ENCODE data around the gene RPS4Y2.

RPS4Y2 gene

DNA sequence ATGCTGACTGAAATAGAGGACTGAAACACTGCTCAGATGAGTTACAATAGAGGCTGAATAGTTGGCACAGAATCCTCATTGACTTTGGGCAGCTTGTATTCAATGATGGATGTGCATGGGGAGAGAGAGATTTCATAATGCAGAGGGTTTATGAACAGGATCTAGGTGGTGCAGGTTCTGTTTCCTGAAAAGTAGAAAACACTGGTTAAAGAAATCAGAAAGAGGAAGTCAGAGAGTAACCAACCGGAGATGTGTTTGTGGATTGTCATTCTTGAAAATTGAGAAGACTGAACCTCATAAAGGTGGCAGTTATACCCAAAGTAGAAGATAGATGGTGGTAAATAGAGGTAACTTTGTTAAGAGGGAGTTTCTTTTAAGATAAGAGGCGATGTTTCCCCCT is 8.0 kb downstream of the RPS4Y2 start:
- no peaks in the 10 kb centered on the region for H3K4me1 ChIP-seq (ENCODE audit: control insufficient read depth in 2 of 2, insufficient read depth in 1 of 2, low read depth in 1 of 2, low read length in 2 of 2)
- H3K23ac ChIP-seq (ENCODE audit: low read depth, low read length, poor library complexity): no peak overlapping the region
- no peak overlapping the region for H3K27ac ChIP-seq (replicated peaks; ENCODE audit: low read length)
- peaks cover 0 to 7% of the 10 kb centered on the region in 2 donors for H3K9me3 ChIP-seq (replicated peaks in 1 of 2; ENCODE audit: control insufficient read depth in 2 of 2, insufficient read depth in 1 of 2, low read depth in 1 of 2, low read length in 2 of 2)
- WGBS, 2 donors (ENCODE audit: extremely low coverage in 2 of 2, insufficient read length in 2 of 2, insufficient replicate concordance in 1 of 2): no CpG with 5 or more reads among the region's 2 CpGs
- H2BK120ac ChIP-seq (ENCODE audit: low read depth, low read length): no peak overlapping the region
- no peaks in the 10 kb centered on the region for H3K27me3 ChIP-seq (ENCODE audit: control insufficient read depth in 3 of 3, insufficient read depth in 3 of 3, low read depth in 1 of 3, low read length in 3 of 3)
- no peak overlapping the region for H2BK15ac ChIP-seq (ENCODE audit: low read length)
- H3K14ac ChIP-seq (ENCODE audit: low read length): no peak overlapping the region
- DNase-seq (ENCODE audit: low spot score): no peak
- H3K4ac ChIP-seq (ENCODE audit: low read length): no peak overlapping the region
- no peak overlapping the region for H4K91ac ChIP-seq (ENCODE audit: low read depth, low read length, poor library complexity)
- no peak overlapping the region for H3K4me2 ChIP-seq (ENCODE audit: insufficient read depth, low read length, poor library complexity, severe bottlenecking)
- no peak overlapping the region for H2AK5ac ChIP-seq (ENCODE audit: low read depth, low read length)
- H2BK12ac ChIP-seq (ENCODE audit: low read length): no peak overlapping the region
- H3K79me1 ChIP-seq (ENCODE audit: low read depth, low read length): no peaks in the 10 kb centered on the region
- H3K36me3 ChIP-seq (replicated peaks in 1 of 2; ENCODE audit: control insufficient read depth in 2 of 2, insufficient read depth in 2 of 2, low read length in 2 of 2): no peaks in the 10 kb centered on the region
- H2BK5ac ChIP-seq (ENCODE audit: low read length): no peak overlapping the region
- H3K18ac ChIP-seq (ENCODE audit: low read length): no peak overlapping the region
- H3K4me3 ChIP-seq (ENCODE audit: low read length in 2 of 2): no peak overlapping the region
- H2AFZ ChIP-seq (ENCODE audit: low read length): no peak overlapping the region
- no peak overlapping the region for H3K9ac ChIP-seq (ENCODE audit: low read depth, low read length, poor library complexity)
- H4K8ac ChIP-seq (ENCODE audit: low read depth, low read length): no peak overlapping the region

DNA sequence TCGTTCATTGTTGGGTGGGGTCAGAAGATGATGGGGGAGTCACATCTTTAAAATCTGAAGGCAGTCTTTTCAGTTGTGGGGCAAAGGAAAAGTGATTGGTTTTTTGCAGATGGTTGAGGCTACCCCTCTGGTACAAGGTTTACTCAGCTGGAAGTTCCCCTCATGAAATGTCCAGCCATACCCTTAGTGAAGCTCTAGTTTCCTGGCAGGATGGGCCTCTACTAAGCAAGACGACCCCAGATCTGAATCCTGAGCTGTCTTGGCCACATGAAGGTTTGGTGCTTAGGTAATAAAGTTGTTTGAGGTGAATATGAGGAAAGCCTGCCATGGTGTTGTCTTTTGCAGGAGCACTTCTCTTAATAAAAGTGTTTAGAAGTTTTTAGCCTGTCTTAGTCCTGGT is 9.2 kb downstream of the RPS4Y2 start:
- no peak overlapping the region for H2BK5ac ChIP-seq (ENCODE audit: low read length)
- WGBS, 2 donors (ENCODE audit: extremely low coverage in 2 of 2, insufficient read length in 2 of 2, insufficient replicate concordance in 1 of 2): no CpG with 5 or more reads among the region's 2 CpGs
- H3K27ac ChIP-seq (replicated peaks; ENCODE audit: low read length): no peak overlapping the region
- H3K79me1 ChIP-seq (ENCODE audit: low read depth, low read length): no peaks in the 10 kb centered on the region
- no peak overlapping the region for H3K9ac ChIP-seq (ENCODE audit: low read depth, low read length, poor library complexity)
- H3K14ac ChIP-seq (ENCODE audit: low read length): no peak overlapping the region
- DNase-seq (ENCODE audit: low spot score): no peak
- no peak overlapping the region for H2AK5ac ChIP-seq (ENCODE audit: low read depth, low read length)
- no peak overlapping the region for H2BK15ac ChIP-seq (ENCODE audit: low read length)
- no peak overlapping the region for H3K18ac ChIP-seq (ENCODE audit: low read length)
- no peak overlapping the region for H4K8ac ChIP-seq (ENCODE audit: low read depth, low read length)
- no peak overlapping the region for H2BK120ac ChIP-seq (ENCODE audit: low read depth, low read length)
- H3K36me3 ChIP-seq (replicated peaks in 1 of 2; ENCODE audit: control insufficient read depth in 2 of 2, insufficient read depth in 2 of 2, low read length in 2 of 2): no peaks in the 10 kb centered on the region
- no peaks in the 10 kb centered on the region for H3K4me1 ChIP-seq (ENCODE audit: control insufficient read depth in 2 of 2, insufficient read depth in 1 of 2, low read depth in 1 of 2, low read length in 2 of 2)
- no peak overlapping the region for H3K4me2 ChIP-seq (ENCODE audit: insufficient read depth, low read length, poor library complexity, severe bottlenecking)
- no peak overlapping the region for H3K4ac ChIP-seq (ENCODE audit: low read length)
- H2AFZ ChIP-seq (ENCODE audit: low read length): no peak overlapping the region
- no peak overlapping the region for H3K23ac ChIP-seq (ENCODE audit: low read depth, low read length, poor library complexity)
- peaks cover 0 to 10% of the 10 kb centered on the region in 2 donors for H3K9me3 ChIP-seq (replicated peaks in 1 of 2; ENCODE audit: control insufficient read depth in 2 of 2, insufficient read depth in 1 of 2, low read depth in 1 of 2, low read length in 2 of 2)
- no peaks in the 10 kb centered on the region for H3K27me3 ChIP-seq (ENCODE audit: control insufficient read depth in 3 of 3, insufficient read depth in 3 of 3, low read depth in 1 of 3, low read length in 3 of 3)
- H4K91ac ChIP-seq (ENCODE audit: low read depth, low read length, poor library complexity): no peak overlapping the region
- H2BK12ac ChIP-seq (ENCODE audit: low read length): no peak overlapping the region
- no peak overlapping the region for H3K4me3 ChIP-seq (ENCODE audit: low read length in 2 of 2)

DNA sequence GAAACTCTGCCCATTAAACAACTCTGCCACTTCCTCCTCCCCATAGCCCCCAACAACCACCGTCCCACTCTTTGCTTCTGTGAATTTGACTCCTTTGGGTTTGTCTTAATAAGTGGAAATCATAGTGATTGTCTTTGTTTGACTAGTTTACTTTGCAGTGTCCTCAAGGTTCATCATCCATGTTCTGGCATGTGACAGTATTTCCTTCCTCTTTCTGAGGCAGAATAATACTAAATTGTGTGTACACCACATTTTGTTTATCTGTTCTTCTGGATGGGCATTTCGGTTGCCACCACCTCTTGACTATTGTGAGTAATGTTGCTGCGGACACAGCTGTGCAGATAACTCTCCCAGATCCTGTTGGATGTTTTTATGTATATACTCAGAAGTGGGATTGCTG is 14.8 kb downstream of the RPS4Y2 start:
- H3K79me1 ChIP-seq (ENCODE audit: low read depth, low read length): no peaks in the 10 kb centered on the region
- no peak overlapping the region for H2AK5ac ChIP-seq (ENCODE audit: low read depth, low read length)
- H3K27ac ChIP-seq (replicated peaks; ENCODE audit: low read length): no peak overlapping the region
- no CpG with 5 or more reads among the region's 3 CpGs for whole genome bisulfite sequencing, 2 donors (ENCODE audit: extremely low coverage in 2 of 2, insufficient read length in 2 of 2, insufficient replicate concordance in 1 of 2)
- H2AFZ ChIP-seq (ENCODE audit: low read length): no peak overlapping the region
- H3K18ac ChIP-seq (ENCODE audit: low read length): no peak overlapping the region
- H3K14ac ChIP-seq (ENCODE audit: low read length): no peak overlapping the region
- no peak overlapping the region for H3K4ac ChIP-seq (ENCODE audit: low read length)
- no peaks in the 10 kb centered on the region for H3K4me1 ChIP-seq (ENCODE audit: control insufficient read depth in 2 of 2, insufficient read depth in 1 of 2, low read depth in 1 of 2, low read length in 2 of 2)
- no peak overlapping the region for H2BK12ac ChIP-seq (ENCODE audit: low read length)
- H3K4me3 ChIP-seq (ENCODE audit: low read length in 2 of 2): no peak overlapping the region
- H3K36me3 ChIP-seq (replicated peaks in 1 of 2; ENCODE audit: control insufficient read depth in 2 of 2, insufficient read depth in 2 of 2, low read length in 2 of 2): no peaks in the 10 kb centered on the region
- H3K9me3 ChIP-seq (replicated peaks in 1 of 2; ENCODE audit: control insufficient read depth in 2 of 2, insufficient read depth in 1 of 2, low read depth in 1 of 2, low read length in 2 of 2): peaks cover 0 to 7% of the 10 kb centered on the region in 2 donors
- H3K4me2 ChIP-seq (ENCODE audit: insufficient read depth, low read length, poor library complexity, severe bottlenecking): no peak overlapping the region
- H3K23ac ChIP-seq (ENCODE audit: low read depth, low read length, poor library complexity): no peak overlapping the region
- H2BK5ac ChIP-seq (ENCODE audit: low read length): no peak overlapping the region
- DNase-seq (ENCODE audit: low spot score): no peak
- no peak overlapping the region for H2BK15ac ChIP-seq (ENCODE audit: low read length)
- no peak overlapping the region for H2BK120ac ChIP-seq (ENCODE audit: low read depth, low read length)
- no peak overlapping the region for H4K8ac ChIP-seq (ENCODE audit: low read depth, low read length)
- no peak overlapping the region for H3K9ac ChIP-seq (ENCODE audit: low read depth, low read length, poor library complexity)
- H4K91ac ChIP-seq (ENCODE audit: low read depth, low read length, poor library complexity): no peak overlapping the region
- H3K27me3 ChIP-seq (ENCODE audit: control insufficient read depth in 3 of 3, insufficient read depth in 3 of 3, low read depth in 1 of 3, low read length in 3 of 3): no peaks in the 10 kb centered on the region

DNA sequence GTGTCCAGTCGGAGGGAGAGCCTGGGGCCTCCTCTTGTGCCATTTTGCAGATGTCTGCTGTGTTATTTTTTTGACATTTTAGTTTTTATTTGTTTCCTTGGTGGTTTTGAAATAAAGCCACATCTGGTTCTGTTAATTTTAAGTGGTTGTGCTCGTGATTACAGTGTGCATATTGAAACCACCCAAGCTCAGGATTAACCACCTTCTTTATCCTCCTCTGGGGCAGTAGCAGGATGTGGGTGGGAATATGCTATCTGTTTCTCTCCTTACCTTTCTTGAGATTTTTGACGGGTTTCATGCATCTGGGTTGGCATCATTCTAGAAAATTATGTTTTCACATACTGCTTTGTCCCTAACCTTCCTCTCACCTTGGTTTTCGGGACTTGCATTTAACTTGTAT is 20.2 kb downstream of the RPS4Y2 start:
- Histone ChIP-seq H4K8ac (ENCODE audit: low read depth, low read length) (no peak overlapping the region), H3K27ac (replicated peaks; ENCODE audit: low read length) (no peak overlapping the region), H4K91ac (ENCODE audit: low read depth, low read length, poor library complexity) (no peak overlapping the region), H3K36me3 (replicated peaks in 1 of 2; ENCODE audit: control insufficient read depth in 2 of 2, insufficient read depth in 2 of 2, low read length in 2 of 2) (no peaks in the 10 kb centered on the region), H3K4me1 (ENCODE audit: control insufficient read depth in 2 of 2, insufficient read depth in 1 of 2, low read depth in 1 of 2, low read length in 2 of 2) (no peaks in the 10 kb centered on the region), H2BK5ac (ENCODE audit: low read length) (no peak overlapping the region), H2AFZ (ENCODE audit: low read length) (no peak overlapping the region), H3K23ac (ENCODE audit: low read depth, low read length, poor library complexity) (no peak overlapping the region), H2BK15ac (ENCODE audit: low read length) (no peak overlapping the region), H2AK5ac (ENCODE audit: low read depth, low read length) (no peak overlapping the region), H3K4ac (ENCODE audit: low read length) (no peak overlapping the region), H3K4me3 (ENCODE audit: low read length in 2 of 2) (no peak overlapping the region), H3K14ac (ENCODE audit: low read length) (no peak overlapping the region), H2BK120ac (ENCODE audit: low read depth, low read length) (no peak overlapping the region), H3K27me3 (ENCODE audit: control insufficient read depth in 3 of 3, insufficient read depth in 3 of 3, low read depth in 1 of 3, low read length in 3 of 3) (no peaks in the 10 kb centered on the region), H2BK12ac (ENCODE audit: low read length) (no peak overlapping the region), H3K79me1 (ENCODE audit: low read depth, low read length) (no peaks in the 10 kb centered on the region), H3K4me2 (ENCODE audit: insufficient read depth, low read length, poor library complexity, severe bottlenecking) (no peak overlapping the region), H3K9me3 (replicated peaks in 1 of 2; ENCODE audit: control insufficient read depth in 2 of 2, insufficient read depth in 1 of 2, low read depth in 1 of 2, low read length in 2 of 2) (peaks cover 0 to 2% of the 10 kb centered on the region in 2 donors), H3K18ac (ENCODE audit: low read length) (no peak overlapping the region), H3K9ac (ENCODE audit: low read depth, low read length, poor library complexity) (no peak overlapping the region)
- DNase-seq (ENCODE audit: low spot score): no peak
- no CpG with 5 or more reads among the region's 4 CpGs for WGBS, 2 donors (ENCODE audit: extremely low coverage in 2 of 2, insufficient read length in 2 of 2, insufficient replicate concordance in 1 of 2)
